Erythroblast (primary cell): Measurements from ENCODE around the gene USP15.

Experiments
- DNase-seq, 2 experiments: peaks; one replicate each; lab custom pipeline; 2025; lab: John Stamatoyannopoulos, UW
- GATA1 ChIP-seq: IDR thresholded peaks from 2 replicates; pipeline ENCODE4 v1.6.1; 2011; ENCODE audit warnings: low read depth, mild to moderate bottlenecking, control low read depth, low read length, moderate library complexity
- POLR2A ChIP-seq: IDR thresholded peaks from 2 replicates; pipeline ENCODE4 v1.6.1; 2011; ENCODE audit warnings: mild to moderate bottlenecking, low read length

USP15 gene

DNA sequence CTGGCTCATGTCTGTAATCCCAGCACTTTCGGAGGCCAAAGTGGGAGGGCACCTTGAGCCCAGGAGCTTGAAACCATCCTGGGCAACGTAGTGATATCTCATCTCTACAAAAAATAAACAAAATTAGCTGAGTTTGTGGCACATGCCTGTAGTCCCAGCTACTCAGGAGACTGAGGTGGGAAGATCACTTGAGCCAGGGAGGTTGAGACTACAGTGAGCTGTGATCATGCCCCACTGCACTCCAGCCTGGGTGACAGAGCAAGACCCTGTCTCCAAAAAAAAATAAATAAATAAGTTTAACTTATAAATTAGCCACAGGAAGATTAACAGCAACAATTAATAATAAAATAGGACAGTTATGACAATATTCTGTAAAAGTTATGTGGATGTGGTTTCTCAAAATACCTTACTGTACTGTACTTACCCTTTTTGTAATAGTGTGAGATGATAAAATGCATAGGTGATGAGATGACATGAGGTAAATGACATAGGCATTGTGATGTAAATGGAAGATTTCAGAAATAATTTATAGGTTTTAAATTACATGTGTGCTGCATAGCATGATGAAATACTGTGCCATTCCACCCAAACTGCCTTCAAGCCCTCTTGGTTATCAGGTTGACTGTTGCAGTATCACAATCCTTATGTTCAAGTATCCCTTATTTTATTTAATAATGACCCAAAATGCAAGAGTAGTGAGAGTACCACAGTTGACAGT, 22.0 kb downstream of the USP15 start:
- DNase-seq: peak; percentile 47 to 79
- TF ChIP-seq POLR2A (no peak), GATA1 (no peak)

DNA sequence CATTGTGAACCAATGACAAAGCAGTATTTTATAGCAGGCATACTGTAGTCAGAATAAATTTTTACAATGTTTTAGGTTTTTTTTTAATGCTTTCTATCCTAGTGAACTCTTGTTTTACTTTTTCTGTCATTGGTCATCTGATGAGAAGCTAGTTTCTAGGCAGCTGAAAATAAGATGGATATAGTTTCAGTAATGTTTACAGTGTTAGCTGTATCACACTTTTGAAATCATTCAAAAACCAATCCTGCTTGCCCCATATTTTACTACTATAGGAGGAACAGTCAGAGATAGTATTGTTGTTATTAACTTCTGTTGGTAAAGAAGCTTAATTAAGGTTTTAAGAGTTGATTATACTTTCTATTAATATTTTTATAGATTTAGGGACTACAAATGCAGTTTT, 24.5 kb downstream of the USP15 start:
- DNase-seq: no peak

DNA sequence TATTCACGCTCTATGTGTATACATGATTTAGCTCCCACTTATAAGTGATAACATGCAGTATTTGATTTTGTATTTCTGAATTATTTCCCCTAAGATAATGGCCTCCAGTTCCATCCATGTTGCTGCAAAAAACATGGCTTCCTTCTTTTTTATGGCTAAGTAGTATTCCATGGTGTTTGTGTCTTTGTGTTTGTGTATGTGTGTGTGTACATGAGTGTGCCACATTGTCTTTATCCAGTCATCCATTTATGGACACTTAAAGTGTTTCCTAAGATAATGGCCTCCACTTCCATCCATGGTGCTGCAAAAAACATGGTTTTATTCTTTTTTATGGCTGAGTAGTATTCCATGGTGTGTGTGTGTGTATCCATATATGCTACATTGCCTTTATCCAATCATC, 25.1 kb downstream of the USP15 start:
- no peak for TF ChIP-seq POLR2A
- TF ChIP-seq GATA1: no peak
- DNase-seq: no peak

More for the DNA sequence above, 24.5 kb downstream of the USP15 start:
- TF ChIP-seq POLR2A (no peak), GATA1 (no peak)

DNA sequence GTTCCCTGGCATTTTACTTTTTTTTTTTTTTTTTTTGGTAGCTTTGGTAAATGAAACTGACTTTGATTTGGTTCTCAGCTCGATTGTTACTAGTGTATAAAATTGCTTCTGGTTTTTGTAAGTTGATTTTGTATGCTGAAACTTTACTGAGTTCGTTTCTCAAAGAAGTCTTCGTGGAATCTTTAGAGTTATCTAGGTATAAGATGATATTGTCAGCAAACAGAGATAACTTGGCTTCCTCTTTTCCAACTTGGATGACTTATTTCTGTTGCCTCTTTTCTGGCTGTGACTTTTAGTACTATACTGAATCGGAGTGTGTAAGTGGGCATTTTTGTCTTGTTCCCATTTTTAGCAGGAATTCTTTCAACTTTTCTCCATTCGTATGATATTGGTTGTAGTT, 28.1 kb downstream of the USP15 start:
- TF ChIP-seq GATA1: no peak
- TF ChIP-seq POLR2A: no peak
- no peak for DNase-seq

DNA sequence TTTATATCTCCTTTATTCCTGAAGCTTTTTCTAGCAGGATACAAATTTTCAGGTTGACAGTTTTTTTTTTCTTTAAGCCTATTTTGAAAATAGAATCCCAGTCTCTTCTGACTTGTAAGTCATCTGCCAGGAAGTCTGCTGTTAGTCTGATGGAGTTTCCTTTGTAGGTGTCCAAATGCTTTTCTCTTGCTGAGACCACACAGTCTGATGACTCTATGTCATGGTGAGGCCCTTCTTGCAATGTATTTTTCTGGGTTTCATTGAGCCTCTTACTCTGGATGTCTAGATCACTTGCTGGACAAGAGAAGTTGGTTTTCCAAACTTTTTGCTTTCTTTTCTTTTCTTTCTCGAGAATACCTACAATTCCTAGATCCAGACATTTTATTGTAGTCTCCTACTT, 30.6 kb downstream of the USP15 start:
- TF ChIP-seq POLR2A (no peak), GATA1 (no peak)

DNA sequence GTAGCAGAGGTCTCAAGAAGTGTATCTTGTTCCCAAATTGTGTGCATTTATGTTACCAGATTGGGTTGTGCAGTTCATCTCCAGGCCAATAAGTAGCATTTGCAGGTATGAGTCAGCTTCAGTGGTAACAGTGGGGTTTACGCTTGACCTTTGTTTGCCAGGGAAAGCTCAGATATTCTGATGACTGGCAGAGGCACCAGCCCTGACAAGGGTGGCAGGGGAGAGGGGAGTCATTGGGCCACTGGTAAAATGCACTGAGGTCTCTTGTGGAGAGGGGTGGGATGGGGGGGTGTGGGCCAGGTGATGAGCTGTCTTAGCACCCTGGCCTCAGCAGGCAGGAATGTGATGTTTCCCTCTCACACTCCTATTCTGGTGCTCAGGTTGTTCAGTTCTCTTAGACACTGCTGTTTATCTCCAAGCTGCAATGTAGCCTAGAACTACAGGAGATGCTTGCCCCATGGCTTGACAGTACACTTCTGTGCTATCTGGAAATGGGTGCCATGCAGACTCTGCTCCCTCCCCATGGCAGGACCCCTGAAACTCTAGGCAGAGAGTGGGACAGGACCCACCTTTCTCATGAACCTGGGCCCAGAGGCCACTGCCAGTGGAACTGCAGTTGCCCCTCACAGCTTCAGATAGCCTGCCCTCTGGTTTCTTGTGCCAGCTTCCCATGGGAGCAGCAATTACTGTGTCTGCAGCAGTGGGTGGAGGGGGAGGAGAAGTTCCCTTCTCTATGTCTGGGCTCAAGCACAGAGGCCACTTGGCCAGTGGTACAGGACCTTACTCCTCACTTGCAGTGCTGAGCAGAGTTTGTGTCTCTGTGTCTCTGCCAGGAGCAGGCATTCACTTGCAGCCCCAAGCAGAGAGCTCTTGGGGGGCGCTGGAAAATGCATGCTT, 31.9 kb downstream of the USP15 start:
- no peak for TF ChIP-seq GATA1
- TF ChIP-seq POLR2A: no peak
- peak in 1 of 2 experiments; percentile 22 for DNase-seq

More for the DNA sequence above, 30.6 kb downstream of the USP15 start:
- DNase-seq: no peak

DNA sequence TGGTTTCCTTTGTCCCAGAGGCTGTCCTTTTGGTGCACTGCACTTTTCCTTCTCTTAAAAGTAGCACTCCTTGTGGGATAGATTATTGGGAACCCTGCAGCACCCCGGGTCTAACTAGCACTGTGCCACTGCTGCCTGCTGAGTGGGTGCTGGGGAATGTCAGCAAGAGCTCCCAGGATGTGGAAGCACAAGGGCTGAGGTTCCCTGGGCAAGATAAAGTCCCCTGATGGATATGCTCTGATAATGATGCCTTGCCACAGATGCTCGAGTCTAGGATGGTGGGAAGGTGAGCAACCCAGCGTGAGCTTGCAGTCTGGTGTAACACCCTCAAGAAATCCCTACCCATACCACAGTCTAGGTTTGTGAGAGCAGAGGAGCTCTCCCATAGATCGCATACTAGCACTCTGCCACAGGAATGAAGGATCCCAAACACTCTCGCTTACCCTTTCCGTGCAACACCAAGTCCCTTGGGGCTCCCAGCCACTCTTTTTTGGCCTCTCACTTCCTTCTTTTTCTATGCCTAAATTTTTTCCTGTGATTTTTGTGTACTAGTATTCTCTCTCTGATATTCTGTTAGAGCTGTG, 32.6 kb downstream of the USP15 start:
- TF ChIP-seq POLR2A: no peak
- no peak for TF ChIP-seq GATA1
- peak in 1 of 2 experiments; percentile 14 for DNase-seq

DNA sequence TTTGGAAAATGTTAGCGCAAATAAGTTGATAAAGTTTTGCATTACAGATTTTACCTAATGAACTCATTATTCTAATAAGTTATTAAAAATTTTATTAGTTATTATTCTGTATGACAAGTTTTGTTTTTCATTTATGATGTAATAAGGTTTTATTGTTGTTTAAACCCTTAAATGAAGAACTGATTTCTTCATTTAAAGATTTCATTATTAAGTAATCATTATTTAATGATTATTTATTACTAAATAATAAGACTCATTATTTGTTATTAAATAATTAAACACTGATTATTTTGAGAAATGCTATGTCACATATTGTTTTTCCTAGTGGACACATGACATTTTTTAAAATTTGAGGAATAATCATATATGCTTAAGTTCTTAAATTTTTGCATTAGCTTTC, 34.2 kb downstream of the USP15 start:
- DNase-seq: no peak

DNA sequence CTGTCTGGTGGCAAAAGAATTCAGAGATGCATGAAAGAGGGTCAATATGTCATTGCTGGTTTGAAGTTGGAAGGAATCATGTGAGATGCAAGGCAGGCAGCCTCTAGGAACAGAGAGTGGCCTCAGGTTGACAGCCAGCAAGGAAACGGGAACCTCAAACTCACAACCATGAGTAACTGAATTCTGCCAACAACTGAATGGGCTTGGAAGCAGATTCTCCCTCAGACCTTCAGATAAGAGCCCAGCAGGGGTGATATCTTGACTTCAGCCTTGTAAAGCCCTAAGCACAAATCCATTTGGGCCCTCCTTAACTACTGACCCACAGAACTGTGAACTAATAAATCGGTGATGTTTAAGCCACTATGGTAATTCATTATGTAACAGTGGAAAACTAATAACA, 35.8 kb downstream of the USP15 start:
- peak; percentile 49 to 59 for DNase-seq
- TF ChIP-seq POLR2A: no peak

More for the DNA sequence above, 34.2 kb downstream of the USP15 start:
- TF ChIP-seq POLR2A (no peak), GATA1 (no peak)

DNA sequence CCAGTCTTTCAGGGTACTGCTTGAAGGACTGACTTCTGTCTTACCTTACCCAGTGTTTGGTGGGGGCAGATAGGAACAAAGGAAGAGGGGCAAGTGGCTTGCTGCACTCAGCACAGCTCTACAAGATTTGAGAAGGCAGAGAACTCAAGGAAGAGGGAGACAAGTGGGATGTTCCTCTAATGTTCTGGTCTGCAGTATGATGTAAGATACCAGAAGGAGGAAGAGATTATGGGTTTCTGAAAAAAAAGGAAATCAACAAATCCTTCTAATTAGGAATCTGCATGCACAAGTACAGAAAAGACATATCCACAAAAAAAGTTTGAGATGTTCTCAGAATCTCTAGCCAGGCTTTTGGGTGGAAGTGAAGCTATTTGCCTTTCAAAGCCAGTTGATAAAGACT, 37.1 kb downstream of the USP15 start:
- DNase-seq: no peak
- TF ChIP-seq POLR2A (no peak), GATA1 (no peak)

DNA sequence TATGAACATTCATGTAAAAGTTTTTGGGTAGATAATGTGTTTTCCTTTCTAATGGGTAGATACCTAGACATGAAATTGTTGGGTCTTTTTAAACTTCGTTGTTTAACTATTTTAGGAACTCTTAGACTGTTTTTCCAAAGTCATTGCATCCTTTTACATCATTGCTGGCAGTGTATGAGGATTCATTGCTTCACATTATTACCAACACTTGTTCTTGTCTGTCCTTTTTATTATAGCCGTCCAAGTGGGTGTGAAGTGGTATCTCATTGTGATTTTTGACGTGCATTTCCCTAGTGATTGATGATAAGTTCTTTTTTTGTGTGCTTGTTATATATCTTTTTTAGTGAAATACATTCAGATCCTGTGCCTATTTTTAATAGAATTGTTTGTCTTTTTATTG, 39.4 kb downstream of the USP15 start:
- no peak for TF ChIP-seq POLR2A
- TF ChIP-seq GATA1: no peak

DNA sequence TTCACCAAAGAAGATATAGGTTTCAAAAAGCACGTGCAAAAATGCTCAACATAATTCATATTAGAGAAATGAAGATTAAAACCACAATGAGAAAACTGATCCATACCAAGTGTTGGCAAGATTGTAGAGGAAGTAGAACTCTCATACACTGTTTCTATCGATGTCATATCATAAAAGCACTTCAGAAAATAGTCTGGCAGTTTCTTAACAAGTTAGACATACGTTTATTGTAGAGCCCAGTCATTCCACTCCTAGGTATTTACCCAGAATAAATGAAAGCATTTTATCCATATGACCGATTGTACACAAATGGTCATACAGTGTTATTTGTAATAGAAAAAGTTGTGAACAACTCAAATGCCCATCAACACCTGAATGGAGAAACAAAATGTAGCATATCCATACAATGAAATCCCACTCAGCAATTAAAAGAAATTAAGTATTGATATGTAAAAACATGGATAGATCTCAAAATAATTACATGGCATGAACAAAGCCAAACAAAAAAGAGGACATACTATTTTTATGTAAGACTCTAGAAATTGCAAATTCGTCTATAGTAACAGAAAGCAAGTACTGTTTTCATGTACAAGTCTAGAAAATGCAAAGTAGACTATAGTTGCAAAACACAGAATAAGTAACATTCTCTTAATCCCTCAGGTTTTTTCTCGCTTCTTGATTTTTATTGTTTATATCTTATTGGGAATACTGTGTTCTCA, 41.0 kb downstream of the USP15 start:
- no peak for TF ChIP-seq GATA1
- no peak for TF ChIP-seq POLR2A

More for the DNA sequence above, 39.4 kb downstream of the USP15 start:
- peak in 1 of 2 experiments; percentile 37 for DNase-seq

DNA sequence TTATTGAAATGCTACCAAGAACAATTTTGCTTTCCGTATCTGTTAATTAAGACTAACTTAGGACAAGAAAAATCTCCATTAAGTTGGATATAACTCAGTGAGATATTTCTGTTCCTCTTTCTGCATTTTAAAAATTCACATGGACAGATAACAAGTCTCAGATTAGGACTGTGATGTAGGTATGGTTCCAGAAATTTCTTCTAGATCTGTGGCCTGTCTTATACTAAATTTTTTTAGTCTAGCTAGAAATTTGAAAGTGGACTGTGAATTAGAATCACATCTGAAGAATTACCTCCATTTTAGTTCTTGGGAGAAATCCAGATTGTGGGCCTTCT, 41.6 kb downstream of the USP15 start:
- no peak for DNase-seq
- TF ChIP-seq POLR2A: no peak
- no peak for TF ChIP-seq GATA1

More for the DNA sequence above, 41.0 kb downstream of the USP15 start:
- no peak for DNase-seq
